ENCODE data around the gene PLPPR3.

GRCh38 chr19:769616-770015 is 52.1 kb downstream of the PLPPR3 start:
- no peak for TF ChIP-seq CTCF (optimal IDR thresholded peaks at IDR 0.05 in 1 of 3, IDR thresholded peaks at IDR 0.05 in 1 of 3, conservative IDR thresholded peaks at IDR 0.05 in 1 of 3; ENCODE audit: extremely low read depth in 1 of 3, insufficient read depth in 2 of 3, low read length in 3 of 3)
- TF ChIP-seq EZH2 (IDR thresholded peaks at IDR 0.05; ENCODE audit: low read length) = no peak

All from keratinocyte (primary cell).